Activated T-helper 17 cell treated with anti-CD3 and anti-CD28 coated beads, Interleukin-2, amount 50 U/mL, for 72 hours (primary cell): Measurements from ENCODE around the gene THNSL1. TPM values are rescaled to one million over a fixed set of nuclear protein-coding genes. Genes with fewer than 3 reads are reported as not detected.
"Not testable (repeated sequence)": the region's sequence is repeated elsewhere in the genome, so short reads cannot be mapped to it uniquely, and the experiment has no call there.

Source experiments
- ATAC-seq: fragments of 150-1000 bp; cut with Tn5 transposase; replicated peaks from 2 replicates; pipeline ENCODE4 v1.10.0; 2021; ENCODE audit warnings: mild to moderate bottlenecking, moderate library complexity
- H3K27ac Mint-ChIP-seq: one replicate; pipeline ENCODE4 v1.8.0; 2022; ENCODE audit warnings: mixed read lengths
- H3K27me3 Mint-ChIP-seq: one replicate; pipeline ENCODE4 v1.8.0; 2022; ENCODE audit warnings: mixed read lengths
- H3K36me3 Mint-ChIP-seq: one replicate; pipeline ENCODE4 v1.8.0; 2022; ENCODE audit warnings: low read depth, mild to moderate bottlenecking, mixed read lengths
- H3K4me1 Mint-ChIP-seq: one replicate; pipeline ENCODE4 v1.8.0; 2022; ENCODE audit warnings: mixed read lengths
- H3K4me3 Mint-ChIP-seq: one replicate; pipeline ENCODE4 v1.8.0; 2022; ENCODE audit warnings: mild to moderate bottlenecking, mixed read lengths
- H3K9me3 Mint-ChIP-seq: one replicate; pipeline ENCODE4 v1.8.0; 2022; ENCODE audit warnings: mixed read lengths
- total RNA-seq, 2 donors: library from RNA; stranded (reverse); gene quantifications; one replicate each; pipeline ENCODE4 v1.2.3, GENCODE V29; 2022

THNSL1 gene
- total RNA-seq, 2 donors from 2014 or later = 4.7 to 5.1 TPM

- Mint-ChIP-seq H3K4me3 (no peak overlapping the region), H3K36me3 (no peaks in the 10 kb centered on the region), H3K27ac (no peak overlapping the region), H3K27me3 (peaks cover 3% of the 10 kb centered on the region), H3K4me1 (no peaks in the 10 kb centered on the region), H3K9me3 (no peaks in the 10 kb centered on the region)
- ATAC-seq = no peak
Observed at GRCh38 chr10:24988831-24989640, 27.4 kb upstream of the THNSL1 start.

GRCh38 chr10:24989867-24990266 lies 26.5 kb upstream of the THNSL1 start:
- Mint-ChIP-seq H3K4me1 (no peaks in the 10 kb centered on the region), H3K9me3 (no peaks in the 10 kb centered on the region), H3K27ac (no peak overlapping the region), H3K27me3 (peaks cover 3% of the 10 kb centered on the region), H3K4me3 (no peak overlapping the region), H3K36me3 (no peaks in the 10 kb centered on the region)
- no peak for ATAC-seq

GRCh38 chr10:24991298-24991697 lies 25.1 kb upstream of the THNSL1 start:
- no peak overlapping the region for H3K4me3 Mint-ChIP-seq
- no peak for ATAC-seq
- no peaks in the 10 kb centered on the region for H3K9me3 Mint-ChIP-seq
- H3K27me3 Mint-ChIP-seq = peaks cover 3% of the 10 kb centered on the region
- no peak overlapping the region for H3K27ac Mint-ChIP-seq
- H3K4me1 Mint-ChIP-seq = no peaks in the 10 kb centered on the region
- no peaks in the 10 kb centered on the region for H3K36me3 Mint-ChIP-seq

GRCh38 chr10:24992512-24993133 lies 23.8 kb upstream of the THNSL1 start:
- Mint-ChIP-seq H3K27ac (no peak overlapping the region), H3K4me3 (no peak overlapping the region), H3K27me3 (peaks cover 3% of the 10 kb centered on the region), H3K4me1 (no peaks in the 10 kb centered on the region), H3K9me3 (no peaks in the 10 kb centered on the region), H3K36me3 (no peaks in the 10 kb centered on the region)
- ATAC-seq = no peak

- H3K9me3 Mint-ChIP-seq = no peaks in the 10 kb centered on the region
- H3K4me3 Mint-ChIP-seq = no peak overlapping the region
- H3K36me3 Mint-ChIP-seq = no peaks in the 10 kb centered on the region
- H3K27ac Mint-ChIP-seq = no peak overlapping the region
- H3K27me3 Mint-ChIP-seq = peaks cover 3% of the 10 kb centered on the region
- H3K4me1 Mint-ChIP-seq = no peaks in the 10 kb centered on the region
- no peak for ATAC-seq
Observed at GRCh38 chr10:24993237-24993958, 23.0 kb upstream of the THNSL1 start.

- Mint-ChIP-seq H3K27ac (no peak overlapping the region), H3K9me3 (no peaks in the 10 kb centered on the region), H3K4me1 (no peaks in the 10 kb centered on the region), H3K36me3 (no peaks in the 10 kb centered on the region), H3K27me3 (peaks cover 3% of the 10 kb centered on the region), H3K4me3 (no peak overlapping the region)
- ATAC-seq = no peak
Observed at GRCh38 chr10:24995072-24995471, 21.3 kb upstream of the THNSL1 start.

- Mint-ChIP-seq H3K27me3 (no peaks in the 10 kb centered on the region), H3K4me3 (no peak overlapping the region), H3K27ac (no peak overlapping the region), H3K36me3 (no peaks in the 10 kb centered on the region), H3K9me3 (no peaks in the 10 kb centered on the region), H3K4me1 (no peaks in the 10 kb centered on the region)
- ATAC-seq = no peak
Observed at GRCh38 chr10:24998044-24998443, 18.4 kb upstream of the THNSL1 start.

- H3K27me3 Mint-ChIP-seq, H3K36me3 Mint-ChIP-seq, H3K27ac Mint-ChIP-seq, H3K9me3 Mint-ChIP-seq, H3K4me3 Mint-ChIP-seq, ATAC-seq: not testable (repeated sequence)
- H3K4me1 Mint-ChIP-seq = peaks cover 15% of the 10 kb centered on the region
Observed at GRCh38 chr10:25011591-25011990, 4.8 kb upstream of the THNSL1 start.

- Mint-ChIP-seq H3K4me1 (peaks cover 21% of the 10 kb centered on the region), H3K4me3 (no peak overlapping the region), H3K27me3 (no peaks in the 10 kb centered on the region), H3K27ac (no peak overlapping the region), H3K36me3 (peaks cover 9% of the 10 kb centered on the region), H3K9me3 (no peaks in the 10 kb centered on the region)
- ATAC-seq = no peak
Observed at GRCh38 chr10:25014579-25014978, 1.8 kb upstream of the THNSL1 start.

GRCh38 chr10:25015828-25016375 lies 510 bp upstream of the THNSL1 start, which contains the start of gene ENKUR:
ENKUR (minus strand) TSS chr10:25016158; CDS start chr10:25015936, 222 bp downstream.
- Mint-ChIP-seq H3K9me3 (no peaks in the 10 kb centered on the region), H3K27me3 (no peaks in the 10 kb centered on the region), H3K27ac (peak within 1 kb of the TSS; percentile 99), H3K4me1 (peaks cover 21% of the 10 kb centered on the region), H3K36me3 (peaks cover 9% of the 10 kb centered on the region), H3K4me3 (peak within 1 kb of the TSS; percentile 86)
- peak; percentile 60 for ATAC-seq

- Mint-ChIP-seq H3K4me3 (peak overlapping the region; percentile 86), H3K27me3 (no peaks in the 10 kb centered on the region), H3K9me3 (no peaks in the 10 kb centered on the region), H3K4me1 (peaks cover 21% of the 10 kb centered on the region), H3K27ac (peak overlapping the region; percentile 99), H3K36me3 (peaks cover 9% of the 10 kb centered on the region)
- ATAC-seq = no peak
Observed at GRCh38 chr10:25017154-25017590, 760 bp downstream of the THNSL1 start.

GRCh38 chr10:25017661-25018060 lies 1.2 kb downstream of the THNSL1 start:
- H3K27ac Mint-ChIP-seq = peak overlapping the region; percentile 99

GRCh38 chr10:25018703-25019102 lies 2.3 kb downstream of the THNSL1 start:
- Mint-ChIP-seq H3K4me1 (peaks cover 14% of the 10 kb centered on the region), H3K9me3 (no peaks in the 10 kb centered on the region), H3K27ac (peak overlapping the region; percentile 99), H3K4me3 (no peak overlapping the region), H3K36me3 (peaks cover 16% of the 10 kb centered on the region), H3K27me3 (no peaks in the 10 kb centered on the region)
- ATAC-seq = no peak

More at GRCh38 chr10:25017661-25018060, 1.2 kb downstream of the THNSL1 start:
- no peak for ATAC-seq
- H3K27me3 Mint-ChIP-seq = no peaks in the 10 kb centered on the region
- peak overlapping the region; percentile 86 for H3K4me3 Mint-ChIP-seq
- no peaks in the 10 kb centered on the region for H3K9me3 Mint-ChIP-seq
- peaks cover 9% of the 10 kb centered on the region for H3K36me3 Mint-ChIP-seq
- peaks cover 17% of the 10 kb centered on the region for H3K4me1 Mint-ChIP-seq

GRCh38 chr10:25023278-25023677 lies 6.9 kb downstream of the THNSL1 start:
- peaks cover 7% of the 10 kb centered on the region for H3K36me3 Mint-ChIP-seq
- no peaks in the 10 kb centered on the region for H3K9me3 Mint-ChIP-seq
- H3K27me3 Mint-ChIP-seq = no peaks in the 10 kb centered on the region
- H3K4me1 Mint-ChIP-seq = no peaks in the 10 kb centered on the region
- no peak overlapping the region for H3K4me3 Mint-ChIP-seq
- no peak overlapping the region for H3K27ac Mint-ChIP-seq
- no peak for ATAC-seq
